ENCODE results near the gene PDGFRB.

Gene PDGFRB

GRCh38 chr5:150173161-150173560, 17.5 kb upstream of the PDGFRB start:
- Histone ChIP-seq H3K9ac (ENCODE audit: low read length) (no peak overlapping the region), H3K27ac (ENCODE audit: low read depth, low read length) (no peak overlapping the region), H3K4me1 (ENCODE audit: control insufficient read depth, insufficient read depth, low read length) (no peaks in the 10 kb centered on the region; the same call in 1 of the 2 replicates), H3K4me3 (ENCODE audit: low read depth, low read length) (no peak overlapping the region), H3K9me3 (ENCODE audit: control insufficient read depth, insufficient read depth, low read depth, low read length) (no peaks in the 10 kb centered on the region), H3K27me3 (ENCODE audit: control insufficient read depth, insufficient read depth, low read length) (peaks cover 56% of the 10 kb centered on the region), H3K36me3 (ENCODE audit: control insufficient read depth, insufficient read depth, low read length) (no peaks in the 10 kb centered on the region)

- peaks cover 63% of the 10 kb centered on the region for H3K27me3 ChIP-seq (ENCODE audit: control insufficient read depth, insufficient read depth, low read length)
- H3K9ac ChIP-seq (ENCODE audit: low read length), result no peak overlapping the region
- H3K27ac ChIP-seq (ENCODE audit: low read depth, low read length), result no peak overlapping the region
- no peaks in the 10 kb centered on the region for H3K9me3 ChIP-seq (ENCODE audit: control insufficient read depth, insufficient read depth, low read depth, low read length)
- no peaks in the 10 kb centered on the region for H3K36me3 ChIP-seq (ENCODE audit: control insufficient read depth, insufficient read depth, low read length)
- H3K4me1 ChIP-seq (ENCODE audit: control insufficient read depth, insufficient read depth, low read length), result no peaks in the 10 kb centered on the region; the same call in 1 of the 2 replicates
- no peak overlapping the region for H3K4me3 ChIP-seq (ENCODE audit: low read depth, low read length)
These were observed 16.9 kb upstream of the PDGFRB start for GRCh38 chr5:150172556-150172955.

- Histone ChIP-seq H3K4me1 (ENCODE audit: control insufficient read depth, insufficient read depth, low read length) (peaks cover 4% of the 10 kb centered on the region; the same call in 1 of the 2 replicates), H3K27ac (ENCODE audit: low read depth, low read length) (no peak overlapping the region), H3K9ac (ENCODE audit: low read length) (no peak overlapping the region), H3K4me3 (ENCODE audit: low read depth, low read length) (no peak overlapping the region), H3K27me3 (ENCODE audit: control insufficient read depth, insufficient read depth, low read length) (peaks cover 67% of the 10 kb centered on the region), H3K36me3 (ENCODE audit: control insufficient read depth, insufficient read depth, low read length) (no peaks in the 10 kb centered on the region), H3K9me3 (ENCODE audit: control insufficient read depth, insufficient read depth, low read depth, low read length) (no peaks in the 10 kb centered on the region)
These were observed 16.5 kb upstream of the PDGFRB start for GRCh38 chr5:150172145-150172544.

- no peaks in the 10 kb centered on the region for H3K36me3 ChIP-seq (ENCODE audit: control insufficient read depth, insufficient read depth, low read length)
- no peak overlapping the region for H3K4me3 ChIP-seq (ENCODE audit: low read depth, low read length)
- peaks cover 97% of the 10 kb centered on the region for H3K27me3 ChIP-seq (ENCODE audit: control insufficient read depth, insufficient read depth, low read length)
- no peaks in the 10 kb centered on the region for H3K9me3 ChIP-seq (ENCODE audit: control insufficient read depth, insufficient read depth, low read depth, low read length)
- no peak overlapping the region for H3K27ac ChIP-seq (ENCODE audit: low read depth, low read length)
- H3K9ac ChIP-seq (ENCODE audit: low read length), result no peak overlapping the region
- H3K4me1 ChIP-seq (ENCODE audit: control insufficient read depth, insufficient read depth, low read length), result peaks cover 20% of the 10 kb centered on the region; the same call in 1 of the 2 replicates
These were observed 13.2 kb upstream of the PDGFRB start for GRCh38 chr5:150168864-150169263.

GRCh38 chr5:150167908-150168307, 12.3 kb upstream of the PDGFRB start:
- no peak overlapping the region for H3K27ac ChIP-seq (ENCODE audit: low read depth, low read length)
- H3K9ac ChIP-seq (ENCODE audit: low read length), result peak overlapping the region; percentile 48
- H3K4me3 ChIP-seq (ENCODE audit: low read depth, low read length), result peak overlapping the region; percentile 58; the same call in 1 of the 2 replicates
- peaks cover 96% of the 10 kb centered on the region for H3K27me3 ChIP-seq (ENCODE audit: control insufficient read depth, insufficient read depth, low read length)
- peaks cover 27% of the 10 kb centered on the region; the same call in 1 of the 2 replicates for H3K4me1 ChIP-seq (ENCODE audit: control insufficient read depth, insufficient read depth, low read length)
- H3K36me3 ChIP-seq (ENCODE audit: control insufficient read depth, insufficient read depth, low read length), result no peaks in the 10 kb centered on the region
- H3K9me3 ChIP-seq (ENCODE audit: control insufficient read depth, insufficient read depth, low read depth, low read length), result no peaks in the 10 kb centered on the region

GRCh38 chr5:150167512-150167850, 11.8 kb upstream of the PDGFRB start:
- Histone ChIP-seq H3K9ac (ENCODE audit: low read length) (peak overlapping the region; percentile 48), H3K4me1 (ENCODE audit: control insufficient read depth, insufficient read depth, low read length) (peaks cover 27% of the 10 kb centered on the region; the same call in 1 of the 2 replicates), H3K36me3 (ENCODE audit: control insufficient read depth, insufficient read depth, low read length) (no peaks in the 10 kb centered on the region), H3K4me3 (ENCODE audit: low read depth, low read length) (peak overlapping the region; percentile 58), H3K9me3 (ENCODE audit: control insufficient read depth, insufficient read depth, low read depth, low read length) (no peaks in the 10 kb centered on the region), H3K27ac (ENCODE audit: low read depth, low read length) (no peak overlapping the region), H3K27me3 (ENCODE audit: control insufficient read depth, insufficient read depth, low read length) (peaks cover 92% of the 10 kb centered on the region)

- Histone ChIP-seq H3K27me3 (ENCODE audit: control insufficient read depth, insufficient read depth, low read length) (peaks cover 86% of the 10 kb centered on the region), H3K9ac (ENCODE audit: low read length) (peak within 1 kb of the TSS; percentile 48), H3K9me3 (ENCODE audit: control insufficient read depth, insufficient read depth, low read depth, low read length) (no peaks in the 10 kb centered on the region), H3K4me1 (ENCODE audit: control insufficient read depth, insufficient read depth, low read length) (peaks cover 30% of the 10 kb centered on the region; the same call in 1 of the 2 replicates), H3K36me3 (ENCODE audit: control insufficient read depth, insufficient read depth, low read length) (no peaks in the 10 kb centered on the region), H3K27ac (ENCODE audit: low read depth, low read length) (no peak within 1 kb of the TSS), H3K4me3 (ENCODE audit: low read depth, low read length) (peak within 1 kb of the TSS; percentile 58)
These were observed 11.2 kb upstream of the PDGFRB start, which contains the start of gene CDX1 for GRCh38 chr5:150166650-150167511. CDX1 (plus strand) TSS chr5:150166778; CDS start chr5:150166877, 99 bp downstream.

GRCh38 chr5:150166037-150166649, 10.5 kb upstream of the PDGFRB start:
- Histone ChIP-seq H3K9me3 (ENCODE audit: control insufficient read depth, insufficient read depth, low read depth, low read length) (no peaks in the 10 kb centered on the region), H3K4me3 (ENCODE audit: low read depth, low read length) (peak overlapping the region; percentile 40; the same call in 1 of the 2 replicates), H3K9ac (ENCODE audit: low read length) (peak overlapping the region; percentile 32), H3K4me1 (ENCODE audit: control insufficient read depth, insufficient read depth, low read length) (peaks cover 33% of the 10 kb centered on the region; the same call in 1 of the 2 replicates), H3K36me3 (ENCODE audit: control insufficient read depth, insufficient read depth, low read length) (no peaks in the 10 kb centered on the region), H3K27me3 (ENCODE audit: control insufficient read depth, insufficient read depth, low read length) (peaks cover 81% of the 10 kb centered on the region), H3K27ac (ENCODE audit: low read depth, low read length) (no peak overlapping the region)

- Histone ChIP-seq H3K36me3 (ENCODE audit: control insufficient read depth, insufficient read depth, low read length) (no peaks in the 10 kb centered on the region), H3K9me3 (ENCODE audit: control insufficient read depth, insufficient read depth, low read depth, low read length) (no peaks in the 10 kb centered on the region), H3K4me3 (ENCODE audit: low read depth, low read length) (no peak overlapping the region), H3K9ac (ENCODE audit: low read length) (no peak overlapping the region), H3K27me3 (ENCODE audit: control insufficient read depth, insufficient read depth, low read length) (peaks cover 64% of the 10 kb centered on the region), H3K4me1 (ENCODE audit: control insufficient read depth, insufficient read depth, low read length) (peaks cover 38% of the 10 kb centered on the region; the same call in 1 of the 2 replicates), H3K27ac (ENCODE audit: low read depth, low read length) (no peak overlapping the region)
These were observed 8.8 kb upstream of the PDGFRB start for GRCh38 chr5:150164211-150164980.

GRCh38 chr5:150163547-150164059, 8.0 kb upstream of the PDGFRB start:
- H3K36me3 ChIP-seq (ENCODE audit: control insufficient read depth, insufficient read depth, low read length), result no peaks in the 10 kb centered on the region
- H3K9me3 ChIP-seq (ENCODE audit: control insufficient read depth, insufficient read depth, low read depth, low read length), result no peaks in the 10 kb centered on the region
- peaks cover 38% of the 10 kb centered on the region; the same call in 1 of the 2 replicates for H3K4me1 ChIP-seq (ENCODE audit: control insufficient read depth, insufficient read depth, low read length)
- no peak overlapping the region for H3K4me3 ChIP-seq (ENCODE audit: low read depth, low read length)
- H3K27me3 ChIP-seq (ENCODE audit: control insufficient read depth, insufficient read depth, low read length), result peaks cover 56% of the 10 kb centered on the region
- H3K9ac ChIP-seq (ENCODE audit: low read length), result no peak overlapping the region
- H3K27ac ChIP-seq (ENCODE audit: low read depth, low read length), result no peak overlapping the region
